DND-41 (cell line): ENCODE results near the gene ARTN.

Experiments used
- EZH2 ChIP-seq: IDR thresholded peaks from 3 replicates; pipeline ENCODE4 v1.6.1; 2012; ENCODE audit warnings: borderline replicate concordance, low read depth, mild to moderate bottlenecking, moderate library complexity, low read length, inconsistent platforms; ENCODE audit not compliant: severe bottlenecking
- TF ChIP-seq, protein P1 (sequence below): IDR thresholded peaks from 2 replicates; pipeline ENCODE4 v1.5.1; 2012; ENCODE audit warnings: borderline replicate concordance, low read length, moderate library complexity, mild to moderate bottlenecking; ENCODE audit not compliant: poor library complexity, severe bottlenecking; ENCODE audit errors: extremely low read depth

DNA sequence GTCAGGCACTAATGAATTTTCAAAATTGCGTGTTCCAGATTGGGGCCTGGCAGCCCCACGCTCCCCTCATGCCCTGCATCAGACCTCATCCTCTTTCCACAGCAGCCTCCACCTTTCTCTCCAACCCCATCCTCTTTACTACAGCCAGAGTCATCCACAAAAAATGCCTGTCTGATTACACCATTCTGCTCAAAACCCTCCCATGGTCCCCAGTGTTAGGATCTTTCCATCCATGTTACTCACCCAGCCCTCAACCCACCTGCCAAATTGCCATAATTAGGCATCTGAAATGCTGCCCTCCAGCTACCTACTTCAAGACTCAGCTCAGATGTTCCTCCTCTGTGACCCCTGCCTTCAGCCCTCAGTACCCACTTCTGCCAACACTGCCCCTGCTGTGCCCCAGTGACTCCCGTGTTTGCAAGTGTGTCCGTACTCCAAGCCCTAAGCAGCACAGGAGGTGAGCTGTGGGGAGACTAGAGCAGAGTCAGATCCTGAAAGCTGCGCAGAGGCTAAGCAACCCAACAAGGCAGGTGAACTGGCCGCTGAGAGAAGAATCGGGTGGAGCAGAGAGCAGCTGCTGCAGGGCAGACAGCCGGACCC, 715 bp upstream of the ARTN start:
- TF ChIP-seq, protein P1, sequence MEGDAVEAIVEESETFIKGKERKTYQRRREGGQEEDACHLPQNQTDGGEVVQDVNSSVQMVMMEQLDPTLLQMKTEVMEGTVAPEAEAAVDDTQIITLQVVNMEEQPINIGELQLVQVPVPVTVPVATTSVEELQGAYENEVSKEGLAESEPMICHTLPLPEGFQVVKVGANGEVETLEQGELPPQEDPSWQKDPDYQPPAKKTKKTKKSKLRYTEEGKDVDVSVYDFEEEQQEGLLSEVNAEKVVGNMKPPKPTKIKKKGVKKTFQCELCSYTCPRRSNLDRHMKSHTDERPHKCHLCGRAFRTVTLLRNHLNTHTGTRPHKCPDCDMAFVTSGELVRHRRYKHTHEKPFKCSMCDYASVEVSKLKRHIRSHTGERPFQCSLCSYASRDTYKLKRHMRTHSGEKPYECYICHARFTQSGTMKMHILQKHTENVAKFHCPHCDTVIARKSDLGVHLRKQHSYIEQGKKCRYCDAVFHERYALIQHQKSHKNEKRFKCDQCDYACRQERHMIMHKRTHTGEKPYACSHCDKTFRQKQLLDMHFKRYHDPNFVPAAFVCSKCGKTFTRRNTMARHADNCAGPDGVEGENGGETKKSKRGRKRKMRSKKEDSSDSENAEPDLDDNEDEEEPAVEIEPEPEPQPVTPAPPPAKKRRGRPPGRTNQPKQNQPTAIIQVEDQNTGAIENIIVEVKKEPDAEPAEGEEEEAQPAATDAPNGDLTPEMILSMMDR = no peak
- TF ChIP-seq EZH2 = no peak
